ENCODE measurements around the gene LAMB4.

The LAMB4 gene

GRCh38 chr7:108130261-108130660 is at the start of gene LAMB4:
TSS of gene LAMB4 (minus strand) at chr7:108130361. CDS start at chr7:108123164, 7,197 bp downstream.
- no peak for FAIRE-seq

DNA sequence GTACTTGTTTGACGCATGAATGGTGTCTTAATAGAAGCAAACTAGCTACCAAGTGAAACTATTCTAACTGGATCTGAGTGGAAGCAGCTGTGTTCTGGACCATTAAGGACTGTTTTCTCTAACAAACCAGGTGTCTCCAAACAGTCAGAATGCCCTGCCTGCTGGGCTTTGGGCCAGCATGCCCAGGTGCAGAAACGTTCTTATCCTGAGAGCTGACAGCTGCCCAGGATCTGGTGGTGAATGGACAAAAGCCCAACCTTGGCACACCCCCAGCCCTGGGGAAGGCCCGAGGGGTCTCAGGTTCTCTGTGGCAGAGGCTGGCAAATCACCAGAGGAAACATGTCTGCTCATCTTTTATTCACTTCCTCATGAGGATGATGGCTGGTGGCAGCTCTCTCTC is 48.2 kb upstream of the LAMB4 start:
- no peak for DNase-seq (ENCODE audit: insufficient read length, low spot score)

More at GRCh38 chr7:108130261-108130660, at the start of gene LAMB4:
- DNase-seq (ENCODE audit: insufficient read length, low spot score) = no peak

DNA sequence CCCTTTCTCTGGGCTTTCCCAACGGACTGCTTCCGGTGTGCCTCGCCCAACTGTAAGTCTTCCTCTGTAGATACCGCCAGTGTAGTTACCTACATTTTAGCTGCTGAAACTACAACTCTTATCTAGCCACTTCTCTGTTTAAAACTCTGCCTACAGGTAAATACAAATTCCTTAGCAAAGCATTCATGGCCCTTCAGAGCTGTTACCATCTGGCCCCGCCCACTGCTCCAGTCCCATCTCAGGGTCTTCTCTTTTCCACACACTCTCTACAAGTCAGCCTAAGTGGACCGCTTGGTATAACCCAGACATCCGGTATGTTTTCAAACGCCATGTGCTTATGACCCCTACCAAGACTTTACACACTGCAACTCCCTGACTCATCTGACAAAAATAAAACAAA is 41.0 kb upstream of the LAMB4 start:
- no peak for DNase-seq (ENCODE audit: insufficient read length, low spot score)
- FAIRE-seq = no peak

More for the DNA sequence above, 48.2 kb upstream of the LAMB4 start:
- FAIRE-seq = no peak

DNA sequence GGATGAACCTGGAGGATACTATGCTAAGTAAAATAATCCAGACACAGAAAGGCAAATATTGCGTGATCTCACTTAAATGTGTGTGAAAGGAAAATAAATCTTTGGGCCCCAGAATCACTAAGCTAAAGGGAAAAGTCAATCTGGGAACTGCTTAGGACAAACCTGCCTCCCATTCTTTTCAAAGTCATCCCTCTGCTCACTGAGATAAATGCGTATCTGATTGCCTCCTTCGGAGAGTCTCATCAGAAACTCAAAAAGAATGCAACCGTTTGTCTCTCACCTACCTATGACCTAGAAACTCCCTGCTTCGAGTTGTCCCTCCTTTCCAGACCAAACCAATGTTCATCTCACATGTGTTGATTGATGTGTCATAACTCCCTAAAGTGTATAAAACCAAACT is 40.1 kb upstream of the LAMB4 start:
- DNase-seq (ENCODE audit: insufficient read length, low spot score) (no peak), FAIRE-seq (no peak)

DNA sequence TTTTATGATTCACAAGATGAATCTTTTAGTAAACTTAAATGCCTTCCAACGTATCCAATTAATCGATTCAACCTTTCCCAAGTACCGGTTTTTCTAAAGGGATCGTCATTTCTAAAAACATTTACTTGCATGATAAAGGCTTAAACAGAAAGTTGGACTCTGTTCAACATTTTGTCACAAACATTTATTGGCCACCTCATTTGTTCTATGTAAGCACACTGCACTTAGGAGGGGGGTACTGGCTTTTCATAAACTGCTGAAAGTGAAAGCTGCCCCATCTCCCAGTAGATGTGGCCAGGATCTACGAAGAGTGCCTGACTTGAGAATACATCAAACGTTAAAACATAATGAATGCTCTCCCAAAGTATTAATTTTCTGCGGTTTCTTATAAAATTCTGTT is 37.3 kb upstream of the LAMB4 start:
- DNase-seq (ENCODE audit: insufficient read length, low spot score) = no peak
- no peak for FAIRE-seq

- DNase-seq (ENCODE audit: insufficient read length, low spot score) (no peak), FAIRE-seq (no peak)
Measured at GRCh38 chr7:108166687-108167086, 36.5 kb upstream of the LAMB4 start.

DNA sequence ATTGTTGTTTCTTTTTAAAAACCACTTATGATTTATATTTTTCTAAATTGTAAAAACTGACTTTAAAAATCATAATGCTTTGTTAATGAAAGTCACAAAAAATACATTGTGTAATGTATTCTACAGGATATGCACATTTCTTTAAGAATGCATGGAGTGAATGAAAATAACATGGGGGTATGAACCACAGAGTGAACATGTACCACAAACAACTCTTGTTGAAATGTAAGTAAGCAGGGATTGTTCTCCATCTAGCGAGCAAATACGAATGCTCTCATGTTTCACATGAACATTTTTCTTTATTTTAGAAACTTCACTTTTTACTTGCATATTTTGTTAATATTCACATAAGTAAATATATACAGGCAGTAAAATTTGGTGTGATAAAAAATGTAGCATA is 35.6 kb upstream of the LAMB4 start:
- no peak for DNase-seq (ENCODE audit: insufficient read length, low spot score)
- FAIRE-seq = no peak

- FAIRE-seq (no peak), DNase-seq (ENCODE audit: insufficient read length, low spot score) (no peak)
Measured at GRCh38 chr7:108164946-108165345, 34.8 kb upstream of the LAMB4 start.

DNA sequence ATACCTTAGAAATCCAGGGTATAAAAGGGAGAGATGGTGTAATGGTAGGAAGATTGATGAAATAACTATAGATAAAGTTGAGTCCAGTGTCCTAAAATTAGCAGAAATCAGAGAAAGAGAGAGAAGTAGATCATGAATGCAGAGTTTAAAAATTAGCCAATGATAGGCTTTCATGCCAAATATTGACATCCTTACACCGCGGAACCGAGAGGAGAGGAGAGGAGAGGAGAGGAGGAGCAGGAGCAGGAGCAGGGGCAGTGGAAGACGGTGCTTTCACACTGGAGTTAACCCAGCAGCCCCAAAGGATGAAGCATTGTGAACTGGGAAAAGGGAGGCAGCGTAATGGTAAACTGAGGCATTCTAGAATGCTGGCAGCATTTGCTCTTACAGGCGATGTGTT is 34.2 kb upstream of the LAMB4 start:
- DNase-seq (ENCODE audit: insufficient read length, low spot score) = no peak
- FAIRE-seq = no peak

DNA sequence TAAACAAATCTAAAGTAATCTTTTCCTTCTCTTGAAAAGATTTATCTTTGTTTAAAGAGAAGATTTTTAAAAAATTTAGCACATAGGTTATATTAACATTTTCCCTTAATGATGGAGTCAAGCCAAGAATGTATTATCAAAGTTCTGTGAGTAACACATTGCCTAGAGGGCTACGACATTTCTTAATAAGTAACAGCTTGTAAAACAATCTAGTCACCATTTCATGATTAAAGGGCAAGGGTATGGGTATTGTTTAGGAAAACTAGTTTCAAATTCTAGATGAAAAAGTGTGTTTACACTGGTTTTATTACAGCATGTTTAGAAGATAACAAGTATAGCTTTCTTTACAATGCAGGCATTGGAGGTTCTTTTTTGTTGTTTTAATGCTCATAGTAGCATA is 28.6 kb upstream of the LAMB4 start:
- DNase-seq (ENCODE audit: insufficient read length, low spot score) (no peak), FAIRE-seq (no peak)

- FAIRE-seq (no peak), DNase-seq (ENCODE audit: insufficient read length, low spot score) (no peak)
Measured at GRCh38 chr7:108157606-108158335, 27.6 kb upstream of the LAMB4 start.

- DNase-seq (ENCODE audit: insufficient read length, low spot score) (no peak), FAIRE-seq (no peak)
Measured at GRCh38 chr7:108156897-108157605, 26.9 kb upstream of the LAMB4 start.

DNA sequence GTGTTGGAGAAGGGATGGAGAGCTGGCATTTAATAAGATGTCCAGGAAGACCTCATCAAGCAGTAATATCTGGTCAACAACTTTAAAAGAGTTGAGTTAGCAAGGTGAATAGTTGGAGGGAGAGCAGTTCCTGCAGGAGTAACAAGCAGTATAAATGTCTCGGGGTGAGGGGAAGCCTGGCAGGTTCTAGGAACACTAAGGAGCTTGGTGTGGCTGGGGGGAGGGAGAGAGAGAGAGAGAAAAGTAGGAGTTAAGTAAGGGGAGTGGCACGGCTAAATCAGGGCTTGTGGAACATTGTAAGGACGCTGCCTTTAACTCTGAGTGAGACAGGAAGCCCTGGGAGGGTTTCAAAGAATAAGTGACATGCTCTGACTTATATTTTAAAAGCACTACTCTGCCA is 22.0 kb upstream of the LAMB4 start:
- FAIRE-seq (no peak), DNase-seq (ENCODE audit: insufficient read length, low spot score) (no peak)

GRCh38 chr7:108149908-108150307 is 19.7 kb upstream of the LAMB4 start:
- DNase-seq (ENCODE audit: insufficient read length, low spot score) (no peak), FAIRE-seq (no peak)

GRCh38 chr7:108149119-108149518 is 19.0 kb upstream of the LAMB4 start:
- FAIRE-seq (no peak), DNase-seq (ENCODE audit: insufficient read length, low spot score) (no peak)

DNA sequence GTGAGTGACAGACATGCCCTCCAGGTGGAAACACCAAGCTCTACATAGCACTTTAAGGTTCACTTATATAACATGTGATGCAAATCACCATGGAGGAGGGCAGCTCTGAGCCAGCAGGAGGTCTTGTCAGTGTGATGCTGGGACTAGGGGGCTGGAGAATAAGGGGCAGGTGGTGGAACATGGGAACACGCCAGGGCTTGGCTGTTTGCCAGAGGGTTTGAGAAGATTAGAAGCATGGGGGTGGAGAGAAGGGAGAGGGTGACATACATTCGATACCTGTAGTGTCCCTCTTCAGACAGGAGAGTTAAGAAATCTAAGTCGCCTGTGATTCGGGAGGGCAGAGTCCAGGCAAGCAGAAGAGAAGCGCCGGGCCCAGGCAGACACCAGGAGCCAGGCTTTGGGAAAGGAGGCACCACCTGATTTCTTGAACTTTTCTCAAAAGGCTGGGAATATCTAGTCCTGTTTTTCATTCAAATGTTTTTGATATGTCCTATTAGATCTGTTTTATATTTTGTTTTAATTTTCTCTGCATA is 16.9 kb upstream of the LAMB4 start:
- FAIRE-seq (no peak), DNase-seq (ENCODE audit: insufficient read length, low spot score) (no peak)

GRCh38 chr7:108146070-108146842 is 16.1 kb upstream of the LAMB4 start:
- no peak for FAIRE-seq
- DNase-seq (ENCODE audit: insufficient read length, low spot score) = peak; percentile 37

- FAIRE-seq (no peak), DNase-seq (ENCODE audit: insufficient read length, low spot score) (no peak)
Measured at GRCh38 chr7:108145401-108145800, 15.2 kb upstream of the LAMB4 start.

DNA sequence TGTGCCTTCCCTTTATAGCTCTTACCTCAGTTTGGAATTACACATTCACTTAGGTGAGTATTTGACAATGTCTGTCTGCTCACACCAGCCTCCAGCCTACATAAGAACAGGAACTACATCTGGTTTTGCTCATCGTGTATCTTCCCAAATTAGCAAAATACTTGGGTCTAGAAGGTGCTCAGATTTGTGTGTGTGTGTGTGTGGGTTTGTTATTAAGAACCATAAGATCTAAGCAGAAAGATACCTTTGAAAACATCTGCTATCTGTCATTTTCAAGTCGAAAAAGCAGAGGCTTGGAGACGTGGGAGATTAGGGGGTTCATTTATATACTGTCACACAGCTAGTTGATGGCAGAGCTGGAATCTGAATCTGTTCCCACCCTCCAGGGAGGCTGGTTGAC is 14.8 kb upstream of the LAMB4 start:
- no peak for FAIRE-seq
- no peak for DNase-seq (ENCODE audit: insufficient read length, low spot score)

- FAIRE-seq = no peak
Measured at GRCh38 chr7:108143658-108144420, 13.7 kb upstream of the LAMB4 start.

More at GRCh38 chr7:108143658-108144420, 13.7 kb upstream of the LAMB4 start:
- DNase-seq (ENCODE audit: insufficient read length, low spot score) = no peak
